Loucy (cell line): ENCODE results near the gene SLC30A3.

Experiments
- CTCF ChIP-seq: fragments of 200-600 bp; sonication (generic); conservative IDR thresholded peaks from 2 replicates; pipeline ENCODE4 v1.5.1; 2014; ENCODE audit warnings: mild to moderate bottlenecking, antibody characterized with exemption, low read length
- EZH2phosphoT487 ChIP-seq: fragments of 200-600 bp; IDR thresholded peaks from 2 replicates; pipeline ENCODE4 v1.6.1; 2018; ENCODE audit warnings: antibody characterized with exemption, mild to moderate bottlenecking, moderate library complexity, borderline replicate concordance

GRCh38 chr2:27258051-27258450 lies 4.8 kb downstream of the SLC30A3 start:
- TF ChIP-seq CTCF (no peak), EZH2phosphoT487 (no peak)
